ENCODE measurements around the gene CHKA.

CHKA gene

GRCh38 chr11:68009391-68010089, 111.6 kb downstream of the CHKA start:
- peak overlapping the region; percentile 67; the same call in 1 of the 2 replicates for H2AFZ ChIP-seq (ENCODE audit: low read length)
- no peaks in the 10 kb centered on the region for H3K27me3 ChIP-seq (replicated peaks; ENCODE audit: insufficient read depth, low read length)
- H3K9ac ChIP-seq (ENCODE audit: low read length) = peak overlapping the region; percentile 68
- H3K4me1 ChIP-seq (ENCODE audit: low read length) = peaks cover 76% of the 10 kb centered on the region
- peak overlapping the region; percentile 70 for H3K4me2 ChIP-seq (ENCODE audit: low read depth, low read length)
- no peaks in the 10 kb centered on the region for H3K36me3 ChIP-seq (replicated peaks; ENCODE audit: insufficient read depth, low read length)
- H3K79me2 ChIP-seq (ENCODE audit: low read length) = no peaks in the 10 kb centered on the region
- H4K20me1 ChIP-seq (ENCODE audit: insufficient read depth, low read length) = no peaks in the 10 kb centered on the region
- no peaks in the 10 kb centered on the region for H3K9me3 ChIP-seq (replicated peaks; ENCODE audit: insufficient read depth, low read length)
- peak; percentile 60 for DNase-seq
- H3K4me3 ChIP-seq (ENCODE audit: low read length) = peak overlapping the region; percentile 32
- H3F3A ChIP-seq (ENCODE audit: insufficient read depth, low read length) = peaks cover 54% of the 10 kb centered on the region
- TF ChIP-seq EZH2phosphoT487 (IDR thresholded peaks at IDR 0.05; ENCODE audit: low read length) (no peak), CTCF (IDR thresholded peaks at IDR 0.05; ENCODE audit: low read length) (peak; percentile 39), EZH2 (optimal IDR thresholded peaks at IDR 0.05; ENCODE audit: low read depth, low read length) (no peak)
- peak overlapping the region; percentile 95 for H3K27ac ChIP-seq (ENCODE audit: low read length)
- H3K9me2 ChIP-seq (replicated peaks; ENCODE audit: insufficient read depth, low read length) = no peaks in the 10 kb centered on the region

DNA sequence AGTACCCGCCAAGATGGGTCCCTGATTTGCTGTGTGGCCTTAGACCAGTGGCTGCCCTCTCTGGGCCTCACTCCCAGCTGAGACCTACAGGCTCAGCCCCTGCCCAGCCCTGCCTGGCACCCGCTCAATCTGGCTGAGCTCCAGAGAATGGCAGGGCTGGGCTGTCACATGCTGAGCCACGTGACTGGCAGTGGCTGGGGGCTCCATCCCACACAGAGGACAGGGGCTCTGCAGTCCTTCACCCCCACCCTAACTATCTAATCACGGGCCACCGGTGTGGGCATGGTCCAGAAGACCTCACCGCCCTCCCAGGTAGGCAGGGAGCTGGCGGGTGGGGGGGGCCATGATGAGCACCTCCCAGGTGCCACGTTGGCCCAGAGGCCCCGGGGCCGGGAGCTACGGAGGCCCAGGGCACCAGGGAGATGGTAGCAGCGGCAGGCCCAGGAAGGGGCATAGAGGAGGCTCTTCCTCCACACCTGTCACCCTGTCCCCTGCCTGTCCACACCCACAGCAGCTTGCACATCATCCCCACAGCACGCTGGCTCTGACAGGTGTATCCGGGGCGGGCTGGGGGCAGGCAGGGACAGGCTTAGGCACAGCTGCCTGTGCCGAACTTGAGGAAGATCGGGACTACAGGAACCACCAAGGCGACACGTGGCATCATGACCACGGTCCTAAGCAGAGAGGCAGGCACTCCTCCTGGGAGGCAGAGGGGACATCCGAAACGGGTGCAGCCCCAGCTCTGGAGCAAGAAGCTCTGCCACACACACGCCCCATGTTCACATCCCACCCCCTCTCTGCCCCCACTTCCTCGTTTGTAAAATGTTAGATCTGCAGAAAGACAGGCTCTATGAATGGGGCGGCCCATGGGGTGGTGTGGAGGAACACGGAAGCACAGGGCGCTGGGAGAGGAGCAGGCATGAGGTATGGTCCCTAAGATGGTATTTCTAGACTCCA, 112.5 kb downstream of the CHKA start:
- H3F3A ChIP-seq (ENCODE audit: insufficient read depth, low read length) = peaks cover 50% of the 10 kb centered on the region
- peaks cover 76% of the 10 kb centered on the region for H3K4me1 ChIP-seq (ENCODE audit: low read length)
- TF ChIP-seq CTCF (IDR thresholded peaks at IDR 0.05; ENCODE audit: low read length) (no peak), EZH2phosphoT487 (IDR thresholded peaks at IDR 0.05; ENCODE audit: low read length) (no peak), EZH2 (optimal IDR thresholded peaks at IDR 0.05; ENCODE audit: low read depth, low read length) (no peak)
- peak overlapping the region; percentile 41 for H2AFZ ChIP-seq (ENCODE audit: low read length)
- H3K9me2 ChIP-seq (replicated peaks; ENCODE audit: insufficient read depth, low read length) = no peaks in the 10 kb centered on the region
- H3K79me2 ChIP-seq (ENCODE audit: low read length) = no peaks in the 10 kb centered on the region
- peak; percentile 94 for DNase-seq
- H3K4me3 ChIP-seq (ENCODE audit: low read length) = peak overlapping the region; percentile 32
- no peaks in the 10 kb centered on the region for H4K20me1 ChIP-seq (ENCODE audit: insufficient read depth, low read length)
- H3K27me3 ChIP-seq (replicated peaks; ENCODE audit: insufficient read depth, low read length) = no peaks in the 10 kb centered on the region
- no peaks in the 10 kb centered on the region for H3K36me3 ChIP-seq (replicated peaks; ENCODE audit: insufficient read depth, low read length)
- peak overlapping the region; percentile 68 for H3K9ac ChIP-seq (ENCODE audit: low read length)
- peak overlapping the region; percentile 70 for H3K4me2 ChIP-seq (ENCODE audit: low read depth, low read length)
- peak overlapping the region; percentile 95 for H3K27ac ChIP-seq (ENCODE audit: low read length)
- H3K9me3 ChIP-seq (replicated peaks; ENCODE audit: insufficient read depth, low read length) = no peaks in the 10 kb centered on the region

GRCh38 chr11:68007498-68008380, 113.4 kb downstream of the CHKA start:
- H3K4me2 ChIP-seq (ENCODE audit: low read depth, low read length) = peak overlapping the region; percentile 70

More at GRCh38 chr11:68007498-68008380, 113.4 kb downstream of the CHKA start:
- peak overlapping the region; percentile 68 for H3K9ac ChIP-seq (ENCODE audit: low read length)
- H3K4me1 ChIP-seq (ENCODE audit: low read length) = peaks cover 66% of the 10 kb centered on the region
- H2AFZ ChIP-seq (ENCODE audit: low read length) = 0 out of 2 replicates have a peak overlapping the region, but pooled peaks have one; percentile 41
- no peaks in the 10 kb centered on the region for H3K9me3 ChIP-seq (replicated peaks; ENCODE audit: insufficient read depth, low read length)
- DNase-seq = no peak
- peaks cover 52% of the 10 kb centered on the region for H3F3A ChIP-seq (ENCODE audit: insufficient read depth, low read length)
- H3K79me2 ChIP-seq (ENCODE audit: low read length) = peaks cover 8% of the 10 kb centered on the region
- H4K20me1 ChIP-seq (ENCODE audit: insufficient read depth, low read length) = no peaks in the 10 kb centered on the region
- H3K4me3 ChIP-seq (ENCODE audit: low read length) = peak overlapping the region; percentile 27; the same call in 1 of the 2 replicates
- no peaks in the 10 kb centered on the region for H3K27me3 ChIP-seq (replicated peaks; ENCODE audit: insufficient read depth, low read length)
- H3K27ac ChIP-seq (ENCODE audit: low read length) = peak overlapping the region; percentile 95
- H3K9me2 ChIP-seq (replicated peaks; ENCODE audit: insufficient read depth, low read length) = no peaks in the 10 kb centered on the region
- TF ChIP-seq EZH2 (optimal IDR thresholded peaks at IDR 0.05; ENCODE audit: low read depth, low read length) (no peak), CTCF (IDR thresholded peaks at IDR 0.05; ENCODE audit: low read length) (no peak), EZH2phosphoT487 (IDR thresholded peaks at IDR 0.05; ENCODE audit: low read length) (no peak)
- no peaks in the 10 kb centered on the region for H3K36me3 ChIP-seq (replicated peaks; ENCODE audit: insufficient read depth, low read length)

Measured in MM.1S (cell line).